D721Med (cell line): ENCODE results near the gene NOC4L.

Experiments used
- DNase-seq: peaks from one replicate; pipeline ENCODE4 v3.0.0; 2011; ENCODE audit warnings: low spot score; ENCODE audit not compliant: insufficient read length
- FAIRE-seq: peaks from 2 replicates; lab custom pipeline; 2011; peaks lifted over from hg19 to GRCh38; lab: Jason Lieb, UNC
- CTCF ChIP-seq: IDR thresholded peaks from 2 replicates; pipeline ENCODE4 v1.5.1; 2012; ENCODE audit warnings: mild to moderate bottlenecking, control low read depth; ENCODE audit not compliant: insufficient read depth; ENCODE audit errors: missing control alignments

The NOC4L gene

GRCh38 chr12:132111654-132112304, 32.5 kb upstream of the NOC4L start:
- DNase-seq = no peak
- no peak for TF ChIP-seq CTCF
- no peak for FAIRE-seq

- DNase-seq (no peak), FAIRE-seq (no peak)
- TF ChIP-seq CTCF = no peak
These were observed 29.6 kb upstream of the NOC4L start for GRCh38 chr12:132114667-132115066.

GRCh38 chr12:132115500-132115899, 28.8 kb upstream of the NOC4L start:
- no peak for TF ChIP-seq CTCF
- DNase-seq (no peak), FAIRE-seq (no peak)

GRCh38 chr12:132116709-132117557, 27.3 kb upstream of the NOC4L start:
- DNase-seq (no peak), FAIRE-seq (no peak)
- no peak for TF ChIP-seq CTCF

- no peak for TF ChIP-seq CTCF
- DNase-seq = no peak
These were observed 26.7 kb upstream of the NOC4L start for GRCh38 chr12:132117558-132117875.

GRCh38 chr12:132118876-132119275, 25.4 kb upstream of the NOC4L start:
- FAIRE-seq (no peak), DNase-seq (no peak)
- no peak for TF ChIP-seq CTCF

More at GRCh38 chr12:132117558-132117875, 26.7 kb upstream of the NOC4L start:
- FAIRE-seq = no peak

GRCh38 chr12:132121283-132121682, 23.0 kb upstream of the NOC4L start:
- no peak for TF ChIP-seq CTCF
- no peak for FAIRE-seq
- no peak for DNase-seq
